Measurements from ENCODE around the gene NYNRIN.
"Not testable (repeated sequence)": the region's sequence is repeated elsewhere in the genome, so short reads cannot be mapped to it uniquely, and the experiment has no call there.

NYNRIN gene

GRCh38 chr14:24398653-24399446 lies at the start of gene NYNRIN:
Gene NYNRIN (plus strand): TSS chr14:24399003. CDS start chr14:24399247, 244 bp downstream.
- DNase-seq, result no peak

GRCh38 chr14:24349742-24350141 lies 49.1 kb upstream of the NYNRIN start:
- DNase-seq, result no peak

GRCh38 chr14:24351517-24351916 lies 47.3 kb upstream of the NYNRIN start:
- no peak for DNase-seq

GRCh38 chr14:24353559-24354481 lies 45.0 kb upstream of the NYNRIN start:
- DNase-seq, result no peak

GRCh38 chr14:24354482-24354825 lies 44.3 kb upstream of the NYNRIN start:
- DNase-seq, result not testable (repeated sequence)

- no peak for DNase-seq
Observed at GRCh38 chr14:24355009-24355408, 43.8 kb upstream of the NYNRIN start.

- DNase-seq, result no peak
Observed at GRCh38 chr14:24356208-24356607, 42.6 kb upstream of the NYNRIN start.

GRCh38 chr14:24360281-24360680 lies 38.5 kb upstream of the NYNRIN start:
- no peak for DNase-seq

GRCh38 chr14:24361326-24361725 lies 37.5 kb upstream of the NYNRIN start:
- no peak for DNase-seq

- DNase-seq, result no peak
Observed at GRCh38 chr14:24362241-24362960, 36.4 kb upstream of the NYNRIN start.

- DNase-seq, result no peak
Observed at GRCh38 chr14:24363401-24363800, 35.4 kb upstream of the NYNRIN start.

- no peak for DNase-seq
Observed at GRCh38 chr14:24364841-24365240, 34.0 kb upstream of the NYNRIN start.

- DNase-seq, result peak; percentile 75
Observed at GRCh38 chr14:24365600-24366412, 33.0 kb upstream of the NYNRIN start.

- no peak for DNase-seq
Observed at GRCh38 chr14:24366413-24366720, 32.4 kb upstream of the NYNRIN start.

- peak; percentile 98 for DNase-seq
Observed at GRCh38 chr14:24366721-24367513, 31.9 kb upstream of the NYNRIN start.

- peak; percentile 88 for DNase-seq
Observed at GRCh38 chr14:24367514-24368211, 31.1 kb upstream of the NYNRIN start, which contains the start of gene NFATC4. Gene NFATC4 (plus strand): TSS chr14:24368184. CDS start chr14:24368341, 157 bp downstream.

GRCh38 chr14:24368212-24368561 lies 30.6 kb upstream of the NYNRIN start:
- no peak for DNase-seq

- DNase-seq, result no peak
Observed at GRCh38 chr14:24368562-24369252, 30.1 kb upstream of the NYNRIN start.

GRCh38 chr14:24369463-24369862 lies 29.3 kb upstream of the NYNRIN start:
- no peak for DNase-seq
